GM12801 (cell line): Measurements from ENCODE around the gene CLDN24.

Experiments used
- TF ChIP-seq, protein P1 (sequence below): IDR thresholded peaks from one replicate; pipeline ENCODE4 v1.5.1; 2011; ENCODE audit warnings: control low read depth; ENCODE audit not compliant: insufficient read length; ENCODE audit errors: extremely low read depth

The CLDN24 gene

DNA sequence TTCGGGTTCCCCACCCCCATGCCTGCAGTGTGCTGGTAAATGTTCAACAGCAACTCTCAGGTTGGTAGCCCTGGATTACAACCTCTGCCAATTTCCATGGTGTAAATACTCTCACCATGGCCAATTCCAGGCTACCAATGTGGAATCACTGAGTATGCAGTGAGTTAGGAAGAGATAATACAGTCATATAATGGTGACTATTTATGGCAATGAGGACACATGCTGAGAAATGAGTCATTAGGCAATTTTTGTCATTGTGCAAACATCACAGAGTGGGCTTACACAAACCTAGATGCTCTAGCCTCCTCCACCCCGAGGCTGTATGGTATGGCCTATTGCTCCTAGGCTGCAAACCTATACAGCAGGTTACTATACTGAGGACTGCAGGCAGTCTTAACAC is 4.6 kb upstream of the CLDN24 start:
- TF ChIP-seq, protein P1, sequence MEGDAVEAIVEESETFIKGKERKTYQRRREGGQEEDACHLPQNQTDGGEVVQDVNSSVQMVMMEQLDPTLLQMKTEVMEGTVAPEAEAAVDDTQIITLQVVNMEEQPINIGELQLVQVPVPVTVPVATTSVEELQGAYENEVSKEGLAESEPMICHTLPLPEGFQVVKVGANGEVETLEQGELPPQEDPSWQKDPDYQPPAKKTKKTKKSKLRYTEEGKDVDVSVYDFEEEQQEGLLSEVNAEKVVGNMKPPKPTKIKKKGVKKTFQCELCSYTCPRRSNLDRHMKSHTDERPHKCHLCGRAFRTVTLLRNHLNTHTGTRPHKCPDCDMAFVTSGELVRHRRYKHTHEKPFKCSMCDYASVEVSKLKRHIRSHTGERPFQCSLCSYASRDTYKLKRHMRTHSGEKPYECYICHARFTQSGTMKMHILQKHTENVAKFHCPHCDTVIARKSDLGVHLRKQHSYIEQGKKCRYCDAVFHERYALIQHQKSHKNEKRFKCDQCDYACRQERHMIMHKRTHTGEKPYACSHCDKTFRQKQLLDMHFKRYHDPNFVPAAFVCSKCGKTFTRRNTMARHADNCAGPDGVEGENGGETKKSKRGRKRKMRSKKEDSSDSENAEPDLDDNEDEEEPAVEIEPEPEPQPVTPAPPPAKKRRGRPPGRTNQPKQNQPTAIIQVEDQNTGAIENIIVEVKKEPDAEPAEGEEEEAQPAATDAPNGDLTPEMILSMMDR = no peak

DNA sequence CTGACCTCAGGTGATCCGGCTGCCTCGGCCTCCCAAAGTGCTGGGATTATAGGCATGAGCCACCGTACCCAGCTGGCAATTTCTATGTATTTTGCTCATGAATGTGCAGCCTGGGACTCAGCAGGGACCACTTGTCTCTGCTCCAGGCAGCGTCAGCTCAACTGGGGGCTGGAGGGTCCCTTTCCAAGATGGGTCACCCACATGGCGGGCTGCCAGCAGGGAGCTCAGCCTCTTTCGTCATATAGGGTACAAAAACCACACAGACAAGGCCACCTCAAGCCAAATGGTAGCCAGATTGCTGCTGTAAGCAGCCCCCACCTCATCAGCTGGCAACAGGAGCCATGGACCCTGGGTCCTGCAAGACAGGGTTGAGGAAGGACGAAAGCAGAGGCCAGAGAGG is 2.4 kb upstream of the CLDN24 start:
- TF ChIP-seq, protein P1 = no peak

GRCh38 chr4:183323295-183323694 is 1.1 kb upstream of the CLDN24 start:
- TF ChIP-seq, protein P1 = no peak

DNA sequence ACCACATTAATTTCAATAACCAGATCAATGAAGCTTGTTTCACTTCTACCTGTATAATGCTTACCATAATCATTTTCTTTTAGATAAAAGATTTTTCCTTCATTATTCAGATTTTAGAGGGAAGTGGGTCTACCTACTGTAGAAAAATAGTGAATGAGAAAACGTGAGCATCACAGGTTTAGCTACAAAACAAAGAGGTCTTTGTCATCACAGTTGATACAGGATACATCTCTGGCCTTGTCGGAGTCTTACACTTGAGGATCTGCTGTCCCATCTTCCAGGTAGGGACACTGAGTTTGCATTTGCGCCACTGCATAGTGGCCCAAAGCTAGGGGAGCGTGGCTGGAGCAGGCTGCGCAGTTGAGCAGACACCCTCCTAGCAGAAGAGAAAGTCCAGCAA is 710 bp downstream of the CLDN24 start:
- TF ChIP-seq, protein P1 = no peak

- TF ChIP-seq, protein P1 = no peak
These were observed 1.1 kb downstream of the CLDN24 start for GRCh38 chr4:183321079-183321478.

DNA sequence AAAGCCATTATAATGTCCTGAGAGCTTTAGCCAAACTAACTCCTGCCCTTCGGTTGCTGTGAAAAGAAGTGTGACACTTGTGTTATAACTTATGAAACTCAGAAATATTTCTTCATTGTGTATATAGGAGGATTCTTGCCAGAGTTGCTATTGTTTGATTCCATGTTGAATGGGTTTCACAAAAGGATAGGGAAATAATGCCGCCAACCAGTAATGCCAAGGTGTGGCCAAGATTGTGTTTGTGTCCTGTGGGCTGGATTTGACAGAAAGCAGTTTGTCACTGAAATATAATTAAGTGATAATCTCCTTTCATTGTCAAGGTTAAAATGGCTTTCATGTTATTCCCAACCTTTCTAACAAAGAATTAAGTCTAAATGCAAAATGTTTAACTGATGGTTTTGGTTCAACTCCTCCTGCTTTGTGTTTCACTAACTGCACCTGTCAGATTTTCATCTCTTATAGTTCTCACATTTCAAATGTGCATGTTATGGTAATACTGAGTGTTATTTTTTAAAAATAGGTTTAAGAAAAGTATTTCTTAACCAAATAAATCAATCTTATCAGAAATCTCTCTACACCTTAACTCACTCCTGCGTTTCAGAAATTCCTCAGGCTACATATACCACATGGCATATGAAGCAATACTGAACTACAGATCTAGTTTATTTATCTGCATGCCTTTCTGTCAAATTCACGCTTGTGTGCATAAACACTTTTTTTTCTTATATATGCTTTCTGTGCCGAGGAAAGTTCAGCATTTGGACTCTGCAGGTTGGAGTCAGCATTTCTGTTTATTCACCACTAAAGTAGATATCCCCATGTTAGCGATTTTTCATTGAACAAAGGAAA is 1.8 kb downstream of the CLDN24 start, which contains the start of gene CLDN22:
Gene CLDN22 (minus strand): TSS at position 66 of the 849 bp plus-strand sequence. CDS start 58 bp downstream, at position 8.
- TF ChIP-seq, protein P1 = no peak

- TF ChIP-seq, protein P1 = no peak
These were observed 3.6 kb downstream of the CLDN24 start for GRCh38 chr4:183318656-183319055.
